ENCODE measurements around the gene SDHAF1.

Gene SDHAF1

GRCh38 chr19:35990771-35991730, 3.9 kb upstream of the SDHAF1 start:
- Histone ChIP-seq H3K4me3 (ENCODE audit: low read depth, low read length) (no peak overlapping the region), H3K36me3 (no peaks in the 10 kb centered on the region), H3K9me3 (no peaks in the 10 kb centered on the region), H3K27me3 (no peaks in the 10 kb centered on the region), H3K4me1 (no peaks in the 10 kb centered on the region)
- no peak for DNase-seq
- no peak for TF ChIP-seq CTCF (IDR thresholded peaks at IDR 0.05; ENCODE audit: low read depth, low read length)

DNA sequence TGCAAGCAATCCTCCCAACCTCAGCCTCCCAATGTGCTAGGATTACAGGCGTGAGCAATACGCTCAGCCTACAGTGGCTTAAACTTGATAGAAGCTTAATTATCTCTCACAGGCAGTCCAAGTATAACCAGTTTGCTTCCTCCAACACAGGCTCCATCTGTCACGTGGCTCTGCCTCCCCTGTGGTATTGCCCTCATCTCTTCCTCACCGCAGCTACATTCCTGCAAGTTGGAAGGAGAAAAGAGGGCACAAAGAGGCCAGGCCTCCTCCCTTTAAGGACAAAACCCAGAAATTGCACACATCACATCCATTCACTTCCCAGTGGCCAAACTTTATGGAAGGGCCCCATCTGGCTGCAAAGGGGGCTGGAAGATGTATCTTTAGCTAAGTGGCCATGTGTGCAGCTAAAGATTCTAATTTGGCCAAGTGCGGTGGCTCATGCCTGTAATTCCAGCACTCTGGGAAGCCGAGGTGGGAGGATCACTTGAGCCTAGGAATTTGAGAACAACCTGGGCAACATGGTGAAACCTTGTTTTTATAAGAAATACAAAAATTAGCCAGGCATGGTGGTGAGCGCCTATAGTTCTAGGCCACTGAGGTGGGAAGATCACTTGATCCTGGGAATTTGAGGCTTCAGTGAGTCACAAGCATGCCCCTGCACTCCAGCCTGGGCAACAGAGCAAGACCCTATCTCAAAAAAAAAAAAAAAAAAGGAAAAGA, 3.1 kb upstream of the SDHAF1 start:
- H3K36me3 ChIP-seq = no peaks in the 10 kb centered on the region
- no peak overlapping the region for H3K4me3 ChIP-seq (ENCODE audit: low read depth, low read length)
- no peaks in the 10 kb centered on the region for H3K4me1 ChIP-seq
- no peak for TF ChIP-seq CTCF (IDR thresholded peaks at IDR 0.05; ENCODE audit: low read depth, low read length)
- no peaks in the 10 kb centered on the region for H3K9me3 ChIP-seq
- no peaks in the 10 kb centered on the region for H3K27me3 ChIP-seq
- DNase-seq = no peak

- DNase-seq = no peak
- TF ChIP-seq CTCF (IDR thresholded peaks at IDR 0.05; ENCODE audit: low read depth, low read length) = no peak
- no peaks in the 10 kb centered on the region for H3K36me3 ChIP-seq
- H3K9me3 ChIP-seq = no peaks in the 10 kb centered on the region
- H3K27me3 ChIP-seq = no peaks in the 10 kb centered on the region
- H3K4me1 ChIP-seq = no peaks in the 10 kb centered on the region
- no peak overlapping the region for H3K4me3 ChIP-seq (ENCODE audit: low read depth, low read length)
Observed at GRCh38 chr19:35992907-35993765, 1.9 kb upstream of the SDHAF1 start.

DNA sequence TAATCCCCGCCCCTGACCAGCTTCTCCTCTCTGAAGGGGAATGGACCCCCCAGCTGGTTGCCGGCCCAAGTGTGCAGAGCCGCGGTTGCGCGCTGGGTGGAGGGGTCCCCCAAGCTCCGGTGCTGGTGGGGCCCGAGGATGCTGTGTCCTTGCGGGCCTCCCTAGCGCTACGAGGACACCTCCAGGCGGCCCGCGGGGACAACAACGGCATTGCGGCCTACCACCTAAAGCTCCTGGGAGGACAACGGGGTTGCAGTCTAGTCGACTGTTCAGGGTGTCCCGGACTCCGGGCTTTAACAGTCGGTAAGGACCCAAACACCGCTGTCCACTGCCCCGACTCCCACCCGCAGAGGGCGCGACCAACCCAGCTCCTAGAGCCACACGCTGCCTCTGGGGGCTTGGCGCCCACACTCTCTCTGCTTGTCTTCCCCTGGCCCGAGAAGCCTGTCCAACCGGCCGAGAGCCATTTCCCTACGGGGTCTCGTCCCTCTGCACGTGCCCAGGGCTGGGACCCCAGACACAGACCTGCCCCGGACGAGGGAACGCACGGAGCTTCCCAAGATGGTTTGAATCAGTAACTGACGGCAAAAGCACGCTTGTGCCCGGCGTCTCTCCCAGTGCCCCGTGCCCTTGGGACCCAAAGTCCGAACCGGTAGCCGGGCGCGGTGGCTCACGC, 927 bp upstream of the SDHAF1 start:
- H3K4me3 ChIP-seq (ENCODE audit: low read depth, low read length) = no peak overlapping the region
- DNase-seq = no peak
- H3K4me1 ChIP-seq = no peaks in the 10 kb centered on the region
- no peaks in the 10 kb centered on the region for H3K27me3 ChIP-seq
- no peaks in the 10 kb centered on the region for H3K9me3 ChIP-seq
- no peak for TF ChIP-seq CTCF (IDR thresholded peaks at IDR 0.05; ENCODE audit: low read depth, low read length)
- no peaks in the 10 kb centered on the region for H3K36me3 ChIP-seq

GRCh38 chr19:35996777-35997176, 1.8 kb downstream of the SDHAF1 start:
- H3K4me3 ChIP-seq (ENCODE audit: low read depth, low read length) = peak overlapping the region; percentile 85
- H3K27me3 ChIP-seq = no peaks in the 10 kb centered on the region
- H3K4me1 ChIP-seq = no peaks in the 10 kb centered on the region
- H3K9me3 ChIP-seq = no peaks in the 10 kb centered on the region
- TF ChIP-seq CTCF (IDR thresholded peaks at IDR 0.05; ENCODE audit: low read depth, low read length) = no peak
- H3K36me3 ChIP-seq = peaks cover 14% of the 10 kb centered on the region
- no peak for DNase-seq
